ENCODE data around the gene RND3. TPM values are rescaled to one million over a fixed set of nuclear protein-coding genes. Genes with fewer than 3 reads are reported as not detected.

Gene RND3
- total and polyA plus RNA-seq, 9 of the 15 experiments (the other 6 are each of a cell fraction or from before 2014, with no cell fraction given): 0.22 to 0.64 (median 0.29) TPM; not detected in 4

DNA sequence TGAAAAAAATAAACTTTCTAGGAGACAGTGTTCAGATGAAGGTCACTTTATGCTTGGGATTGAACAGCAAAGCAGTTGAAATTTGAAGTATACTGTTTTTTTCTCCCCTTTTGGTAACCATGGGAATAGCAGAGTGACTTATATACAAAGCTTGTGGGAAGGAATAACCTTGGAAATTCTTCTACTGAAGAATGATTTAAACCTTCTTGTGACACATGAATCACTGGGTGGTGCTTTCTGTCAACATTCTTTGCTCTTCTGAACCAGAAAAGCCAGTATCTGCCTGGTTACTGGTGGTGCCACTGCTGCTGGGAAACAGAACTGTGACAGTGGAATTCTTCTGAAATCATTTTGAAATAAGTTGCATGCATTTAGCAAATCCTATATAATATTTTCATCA lies 39.4 kb upstream of the RND3 start (continued):
- TF ChIP-seq ZNF224 (CRISPR knock-in tag; IDR thresholded peaks at IDR 0.05) (no peak), STAG1 (CRISPR knock-in tag; IDR thresholded peaks at IDR 0.05; ENCODE audit: borderline replicate concordance) (no peak), ZNF133 (CRISPR knock-in tag; IDR thresholded peaks at IDR 0.05) (no peak), ZFPM2 (CRISPR knock-in tag; IDR thresholded peaks at IDR 0.05) (no peak), ZNF717 (CRISPR knock-in tag; IDR thresholded peaks at IDR 0.05) (no peak), ETS1 (conservative IDR thresholded peaks at IDR 0.05; ENCODE audit: control insufficient read depth, low read depth, low read length) (no peak)

DNA sequence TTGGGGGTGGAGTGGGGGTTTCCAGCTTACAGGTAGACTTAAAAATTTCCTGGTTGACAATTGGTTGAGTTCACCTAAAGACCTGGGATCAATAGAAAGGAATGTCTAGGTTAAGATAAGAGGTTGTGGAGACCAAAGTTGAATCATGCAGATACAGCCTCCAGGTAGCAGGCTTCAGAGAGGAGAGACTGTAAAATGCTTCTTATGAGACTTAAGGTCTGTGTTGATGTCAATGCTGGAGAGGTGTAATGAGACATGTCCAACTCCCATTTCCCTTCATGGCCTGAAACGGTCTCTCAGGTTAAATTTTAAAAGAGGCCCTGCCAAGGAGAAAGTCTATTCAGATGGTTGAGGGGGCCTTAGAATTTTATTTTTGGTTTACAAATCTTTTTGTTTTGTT lies 38.5 kb upstream of the RND3 start:
- 0% methylated on average over 1 of the region's 1 CpG for WGBS (ENCODE audit: insufficient coverage, low coverage, missing lambda C conversion rate)
- POLR2A ChIA-PET: no interaction called here

More for the DNA sequence above, 38.5 kb upstream of the RND3 start:
- in situ Hi-C loops (cut with MboI): no loop called here
- Histone ChIP-seq H3K9ac (ENCODE audit: insufficient read depth in 1 of 2, low read depth in 2 of 2, low read length in 2 of 2) (no peak overlapping the region), H3K27ac (ENCODE audit: extremely low read depth, low read depth, low read length) (no peak overlapping the region), H3K27me3 (ENCODE audit: control insufficient read depth in 2 of 2, insufficient read depth in 2 of 2, low read length in 2 of 2) (no peaks in the 10 kb centered on the region), H3K9me1 (ENCODE audit: control insufficient read depth, insufficient read depth, low read length) (no peaks in the 10 kb centered on the region), H3K4me2 (ENCODE audit: insufficient read depth, low read length) (no peak overlapping the region), H2AFZ (ENCODE audit: low read depth, low read length) (no peak overlapping the region), H4K20me1 (replicated peaks; ENCODE audit: control insufficient read depth, insufficient read depth, low read length) (no peaks in the 10 kb centered on the region), H3K4me3 (no peak overlapping the region), H3K4me1 (replicated peaks in 1 of 2; ENCODE audit: control insufficient read depth in 2 of 2, insufficient read depth in 2 of 2, low read length in 2 of 2) (no peaks in the 10 kb centered on the region), H3K79me2 (ENCODE audit: control insufficient read depth, insufficient read depth, low read length) (no peaks in the 10 kb centered on the region), H3K36me3 (ENCODE audit: control insufficient read depth, insufficient read depth, low read length) (no peaks in the 10 kb centered on the region), H3K9me3 (replicated peaks; ENCODE audit: control insufficient read depth, insufficient read depth, low read depth, low read length) (no peaks in the 10 kb centered on the region; the same call in 1 of the 2 replicates)
- DNase-seq (ENCODE audit: extremely low read depth in 1 of 4, low spot score in 3 of 4): no peak
- no peak for FAIRE-seq
- TF ChIP-seq KLF1 (tag; IDR thresholded peaks at IDR 0.05) (no peak), ZNF696 (CRISPR knock-in tag; conservative IDR thresholded peaks at IDR 0.05) (no peak), PHTF2 (CRISPR knock-in tag; IDR thresholded peaks at IDR 0.05) (no peak), POLR2AphosphoS5 (IDR thresholded peaks at IDR 0.05; ENCODE audit: control insufficient read depth, insufficient read depth, low read depth, low read length) (no peak), PHB (CRISPR knock-in tag; IDR thresholded peaks at IDR 0.05) (no peak), TRIM24 (IDR thresholded peaks at IDR 0.05) (no peak), OTX1 (CRISPR knock-in tag; IDR thresholded peaks at IDR 0.05) (no peak), FOS (IDR thresholded peaks at IDR 0.05; ENCODE audit: extremely low read depth, insufficient read length) (no peak), CSDE1 (IDR thresholded peaks at IDR 0.05) (no peak), ATF7 (IDR thresholded peaks at IDR 0.05) (no peak), RFX1 (IDR thresholded peaks at IDR 0.05) (no peak)
- TF ChIP-seq, protein P1, sequence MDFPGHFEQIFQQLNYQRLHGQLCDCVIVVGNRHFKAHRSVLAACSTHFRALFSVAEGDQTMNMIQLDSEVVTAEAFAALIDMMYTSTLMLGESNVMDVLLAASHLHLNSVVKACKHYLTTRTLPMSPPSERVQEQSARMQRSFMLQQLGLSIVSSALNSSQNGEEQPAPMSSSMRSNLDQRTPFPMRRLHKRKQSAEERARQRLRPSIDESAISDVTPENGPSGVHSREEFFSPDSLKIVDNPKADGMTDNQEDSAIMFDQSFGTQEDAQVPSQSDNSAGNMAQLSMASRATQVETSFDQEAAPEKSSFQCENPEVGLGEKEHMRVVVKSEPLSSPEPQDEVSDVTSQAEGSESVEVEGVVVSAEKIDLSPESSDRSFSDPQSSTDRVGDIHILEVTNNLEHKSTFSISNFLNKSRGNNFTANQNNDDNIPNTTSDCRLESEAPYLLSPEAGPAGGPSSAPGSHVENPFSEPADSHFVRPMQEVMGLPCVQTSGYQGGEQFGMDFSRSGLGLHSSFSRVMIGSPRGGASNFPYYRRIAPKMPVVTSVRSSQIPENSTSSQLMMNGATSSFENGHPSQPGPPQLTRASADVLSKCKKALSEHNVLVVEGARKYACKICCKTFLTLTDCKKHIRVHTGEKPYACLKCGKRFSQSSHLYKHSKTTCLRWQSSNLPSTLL (IDR thresholded peaks at IDR 0.05): no peak
- TF ChIP-seq, protein P2, sequence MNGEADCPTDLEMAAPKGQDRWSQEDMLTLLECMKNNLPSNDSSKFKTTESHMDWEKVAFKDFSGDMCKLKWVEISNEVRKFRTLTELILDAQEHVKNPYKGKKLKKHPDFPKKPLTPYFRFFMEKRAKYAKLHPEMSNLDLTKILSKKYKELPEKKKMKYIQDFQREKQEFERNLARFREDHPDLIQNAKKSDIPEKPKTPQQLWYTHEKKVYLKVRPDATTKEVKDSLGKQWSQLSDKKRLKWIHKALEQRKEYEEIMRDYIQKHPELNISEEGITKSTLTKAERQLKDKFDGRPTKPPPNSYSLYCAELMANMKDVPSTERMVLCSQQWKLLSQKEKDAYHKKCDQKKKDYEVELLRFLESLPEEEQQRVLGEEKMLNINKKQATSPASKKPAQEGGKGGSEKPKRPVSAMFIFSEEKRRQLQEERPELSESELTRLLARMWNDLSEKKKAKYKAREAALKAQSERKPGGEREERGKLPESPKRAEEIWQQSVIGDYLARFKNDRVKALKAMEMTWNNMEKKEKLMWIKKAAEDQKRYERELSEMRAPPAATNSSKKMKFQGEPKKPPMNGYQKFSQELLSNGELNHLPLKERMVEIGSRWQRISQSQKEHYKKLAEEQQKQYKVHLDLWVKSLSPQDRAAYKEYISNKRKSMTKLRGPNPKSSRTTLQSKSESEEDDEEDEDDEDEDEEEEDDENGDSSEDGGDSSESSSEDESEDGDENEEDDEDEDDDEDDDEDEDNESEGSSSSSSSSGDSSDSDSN (IDR thresholded peaks at IDR 0.05; ENCODE audit: borderline replicate concordance in 1 of 2, low read depth in 2 of 2, low read length in 2 of 2): no peak
- no TSS peak for BruUV-seq (replicated peaks)
- CTCF ChIA-PET (ENCODE audit: low intra/inter-chr PET ratio): no interaction called here
- intact Hi-C loops (cut with micrococcal nuclease): no loop called here
- no peak for ATAC-seq
